HG03196 (cell line): ENCODE data around the gene SERPINI1.

Source experiments
- ATAC-seq: cut with Tn5 transposase; IDR thresholded peaks from one replicate; pipeline ENCODE4 v1.9.1; 2021; ENCODE audit not compliant: unreplicated experiment

Gene SERPINI1

DNA sequence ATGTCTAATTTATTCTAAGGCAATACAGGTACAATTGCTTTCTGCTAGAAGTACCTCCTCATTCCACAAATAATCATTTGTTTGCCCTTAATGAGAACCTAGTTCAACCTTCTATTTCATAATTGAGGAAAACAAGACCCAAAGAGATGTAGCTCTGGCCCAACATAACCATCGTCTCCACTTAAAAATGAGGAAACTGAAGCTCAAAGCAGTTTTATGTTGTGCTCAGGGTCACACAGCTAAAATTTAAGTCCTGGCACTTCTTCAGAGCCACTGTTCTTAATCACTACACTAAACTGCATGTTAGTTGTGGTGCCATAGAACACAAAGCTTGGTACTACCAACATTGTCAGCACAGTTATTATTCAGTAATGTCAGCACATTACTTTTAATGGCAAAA, 108.0 kb downstream of the SERPINI1 start:
- no peak for ATAC-seq

DNA sequence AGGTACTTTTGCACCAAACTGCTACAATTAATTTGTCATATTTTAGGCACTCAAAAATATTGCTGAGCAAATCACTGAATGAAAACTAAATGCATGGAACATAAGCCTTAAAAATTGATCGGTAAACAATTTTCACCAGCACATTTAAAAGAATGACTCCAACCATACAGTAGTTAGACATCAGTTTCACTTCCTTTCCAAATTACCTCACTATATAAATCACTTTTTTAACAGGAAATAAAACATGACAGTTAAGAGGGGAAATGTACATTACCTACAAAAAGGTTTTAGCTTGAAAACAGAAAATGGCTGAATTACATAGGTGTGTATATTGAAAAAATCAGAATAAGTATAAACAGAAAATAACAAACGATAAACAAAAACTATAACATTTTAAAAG, 108.4 kb downstream of the SERPINI1 start:
- ATAC-seq = no peak

- no peak for ATAC-seq
Measured at GRCh38 chr3:167844528-167844927, 109.0 kb downstream of the SERPINI1 start.

GRCh38 chr3:167851171-167851570, 115.7 kb downstream of the SERPINI1 start:
- no peak for ATAC-seq

DNA sequence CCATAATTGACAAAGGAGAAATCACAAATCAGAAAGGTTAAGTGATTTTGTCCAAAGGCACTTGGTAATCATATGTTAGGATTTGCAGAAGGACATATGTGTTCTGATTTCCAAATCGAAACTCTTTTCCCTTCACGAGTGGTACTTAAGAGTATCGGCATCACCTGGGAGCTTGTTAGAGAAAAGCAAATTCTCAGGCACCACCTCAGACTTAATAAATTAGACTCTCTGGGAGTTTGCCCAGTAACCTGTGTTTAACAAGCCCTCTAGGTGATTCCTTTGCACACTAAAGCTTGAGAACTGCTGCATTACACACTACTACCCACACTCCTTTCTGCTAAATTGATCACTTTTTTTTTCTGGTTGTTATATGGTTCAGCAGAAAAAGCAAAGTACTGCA, 116.2 kb downstream of the SERPINI1 start:
- ATAC-seq = no peak

DNA sequence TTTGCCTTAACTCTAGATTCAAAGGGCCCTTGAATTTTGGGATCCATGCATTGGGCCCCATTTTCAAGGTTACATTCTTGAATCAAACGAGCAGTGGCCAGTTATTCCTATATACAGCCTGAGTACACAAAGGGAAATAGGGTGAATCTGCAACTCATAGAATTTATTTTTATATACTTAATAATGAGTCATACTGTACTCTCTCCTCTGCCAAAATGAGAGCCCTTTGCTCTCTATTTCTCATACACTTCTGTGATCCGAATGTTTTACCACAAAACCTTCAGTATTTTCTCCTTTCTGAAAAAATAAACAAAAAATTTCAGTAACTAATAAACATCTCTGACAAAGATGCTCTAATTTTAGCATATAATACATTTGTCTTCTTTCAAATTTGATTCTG, 116.7 kb downstream of the SERPINI1 start:
- ATAC-seq = no peak

DNA sequence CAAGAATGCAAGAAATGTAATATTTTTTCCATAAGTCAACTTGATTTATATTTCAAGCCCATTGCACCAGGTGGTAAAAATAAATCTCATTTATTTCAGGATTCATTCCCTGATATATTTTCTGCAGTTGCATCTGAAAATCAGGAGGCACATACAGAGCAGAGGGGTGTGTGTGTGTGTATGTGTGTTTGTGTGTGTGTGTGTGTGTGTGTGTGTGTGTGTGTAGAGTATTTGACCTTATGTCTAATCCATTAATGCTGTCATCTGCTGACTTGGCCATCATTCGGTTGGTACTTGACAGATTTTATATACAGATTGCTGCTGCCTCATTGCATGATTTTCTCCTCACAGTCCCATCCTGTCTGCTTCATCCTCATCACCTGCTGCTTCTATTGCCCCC, 118.5 kb downstream of the SERPINI1 start:
- no peak for ATAC-seq

GRCh38 chr3:167854846-167855245, 119.3 kb downstream of the SERPINI1 start:
- ATAC-seq = no peak

GRCh38 chr3:167855306-167855705, 119.8 kb downstream of the SERPINI1 start:
- no peak for ATAC-seq

DNA sequence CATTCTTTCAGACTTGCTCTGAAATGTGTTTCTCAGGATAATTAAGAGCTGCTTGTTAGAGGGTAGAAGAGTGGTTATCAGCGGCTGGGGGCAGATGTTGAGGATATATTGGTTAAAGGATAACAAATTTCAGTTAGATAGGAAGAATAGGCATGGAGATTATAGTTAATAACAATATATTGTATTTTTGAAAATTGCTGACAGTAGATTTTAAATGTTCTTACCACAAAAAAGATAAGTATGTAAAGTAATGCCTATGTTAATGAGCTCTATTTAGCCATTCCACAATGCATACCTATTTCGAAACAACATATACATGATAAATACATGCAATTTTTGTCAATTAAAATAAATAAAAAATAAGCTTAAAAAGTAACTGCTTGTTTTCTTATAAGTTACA, 123.3 kb downstream of the SERPINI1 start:
- ATAC-seq = no peak

- no peak for ATAC-seq
Measured at GRCh38 chr3:167859610-167860009, 124.1 kb downstream of the SERPINI1 start.

DNA sequence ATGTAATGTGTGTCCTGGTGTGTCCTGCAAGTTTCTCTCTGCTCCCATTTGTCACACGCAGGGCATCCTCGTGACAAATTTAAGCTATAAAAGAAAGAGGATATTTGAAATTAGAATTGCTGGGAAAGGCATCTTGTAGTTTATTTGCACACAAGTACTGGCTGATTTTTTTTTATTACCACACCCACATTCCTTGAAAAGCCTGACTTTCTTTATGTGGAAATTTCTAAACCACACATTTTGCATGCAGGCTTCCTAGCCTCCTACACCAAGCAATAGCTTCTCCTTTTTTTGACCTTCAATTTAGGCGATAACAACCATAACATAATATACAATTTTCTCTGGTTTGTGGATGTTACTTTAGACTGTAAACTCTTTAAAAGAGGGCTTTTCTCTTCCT, 126.1 kb downstream of the SERPINI1 start:
- no peak for ATAC-seq

DNA sequence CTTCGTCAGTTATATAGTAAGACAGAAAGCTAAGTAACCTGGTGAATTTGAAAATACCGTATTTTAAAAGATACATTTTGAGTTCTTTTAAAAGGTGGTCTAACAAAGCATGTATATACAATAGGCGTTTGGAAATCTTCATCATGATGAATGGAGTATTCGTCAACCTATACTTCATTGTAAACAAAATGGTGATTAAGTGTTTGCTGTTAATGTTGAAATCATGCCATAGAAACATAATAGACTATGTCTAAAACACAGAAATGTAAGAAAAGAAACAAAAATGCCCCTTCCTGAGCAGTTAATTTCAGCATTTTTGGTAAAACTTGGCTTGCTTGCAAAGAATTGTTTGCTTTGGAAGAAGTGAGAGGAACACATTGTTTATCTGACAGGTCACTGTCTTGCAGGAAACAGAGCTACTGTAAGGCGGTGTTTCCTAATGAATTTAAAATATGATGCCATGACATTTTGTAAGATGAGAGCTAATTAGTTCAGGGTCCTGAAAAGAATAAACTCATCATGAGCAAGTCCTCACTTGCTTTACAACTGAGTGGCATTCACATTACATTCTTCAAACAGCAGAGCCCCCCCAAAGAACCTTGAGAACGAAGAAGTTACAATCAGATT, 126.7 kb downstream of the SERPINI1 start:
- ATAC-seq = no peak

DNA sequence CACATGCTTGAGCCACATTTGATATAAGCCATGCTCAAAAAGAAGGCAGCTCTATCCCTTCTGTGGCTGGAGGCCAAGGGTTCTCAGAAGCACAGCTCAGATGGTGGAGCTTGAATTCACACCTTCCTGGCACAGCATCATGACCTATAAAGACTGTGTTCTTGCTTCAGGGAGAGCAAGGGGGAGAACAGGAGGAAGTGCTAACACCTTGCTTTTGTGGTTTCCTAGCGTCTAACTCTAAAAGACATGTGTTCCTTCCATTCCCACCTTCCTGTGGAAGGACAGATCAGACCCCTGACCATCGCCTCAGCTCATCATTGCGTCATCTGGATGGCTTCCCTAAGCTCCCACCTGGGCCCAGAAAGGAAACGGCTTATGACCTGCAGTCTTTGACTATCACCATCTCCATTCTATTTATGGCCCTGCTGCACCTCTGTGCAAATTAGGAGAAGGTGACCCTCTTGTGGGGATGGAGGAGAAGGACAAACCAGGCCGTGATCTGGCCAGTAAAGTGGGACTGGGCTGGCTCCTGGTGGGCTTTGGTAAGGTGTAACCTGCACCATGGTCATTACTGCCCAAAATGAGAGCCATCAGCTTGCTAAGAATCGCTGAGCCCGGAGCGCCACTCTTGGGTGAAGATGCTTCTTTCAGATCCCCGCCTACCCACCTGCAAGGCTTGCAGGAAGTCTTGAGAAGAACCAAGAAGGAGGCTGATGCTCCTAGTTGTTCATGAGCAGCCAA, 128.5 kb downstream of the SERPINI1 start:
- no peak for ATAC-seq

DNA sequence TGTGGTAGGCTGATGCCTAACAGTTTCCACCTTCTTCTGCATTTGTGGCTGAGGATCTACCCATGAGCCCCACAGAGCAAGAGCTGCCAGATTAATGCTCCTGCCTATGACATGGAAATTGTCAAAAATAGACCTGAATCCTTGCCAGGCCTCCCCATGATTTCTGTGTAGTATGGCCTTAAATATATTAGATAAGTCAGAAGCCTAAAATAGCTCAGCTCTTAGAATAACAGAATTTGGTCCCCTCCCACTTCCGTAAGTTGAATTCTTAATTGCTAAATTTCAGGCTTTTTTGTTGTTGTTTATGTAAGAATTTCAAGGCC, 129.0 kb downstream of the SERPINI1 start:
- no peak for ATAC-seq

DNA sequence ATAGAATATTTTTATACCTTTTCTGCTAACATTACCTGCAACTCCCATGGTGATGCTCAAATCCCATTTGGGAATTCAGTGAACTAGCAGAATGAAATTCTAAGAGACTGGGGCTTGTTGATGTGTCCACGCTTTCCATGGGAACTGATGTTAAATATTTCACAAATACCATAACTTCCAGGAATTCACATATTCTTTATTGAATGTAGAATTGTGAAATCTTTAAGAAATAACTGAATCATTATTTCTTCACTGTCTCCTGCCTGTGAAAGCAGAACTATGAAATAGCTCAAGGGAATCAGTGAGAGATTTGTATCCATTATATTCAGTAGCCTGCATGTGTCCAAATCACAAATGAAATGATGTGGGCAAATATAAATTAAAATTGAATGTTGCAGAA, 130.8 kb downstream of the SERPINI1 start:
- ATAC-seq = no peak

DNA sequence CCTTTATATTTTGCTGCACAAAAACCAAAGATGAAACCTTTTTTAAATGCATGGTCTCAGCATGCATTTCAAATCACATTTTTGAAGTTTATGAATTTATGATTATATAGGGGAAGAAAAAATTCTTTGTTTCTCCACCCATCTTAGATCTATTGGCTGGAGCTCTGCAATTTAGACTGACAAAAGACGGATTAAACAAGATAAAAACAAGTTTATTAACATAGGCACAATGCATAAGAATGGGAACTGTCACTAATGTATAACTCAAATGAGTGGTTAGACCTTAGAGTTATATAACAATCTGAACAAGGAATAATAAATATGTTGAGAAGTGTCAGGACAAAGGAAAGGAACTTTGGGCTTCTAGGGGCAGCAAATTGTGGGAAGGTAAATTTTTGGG, 132.5 kb downstream of the SERPINI1 start:
- ATAC-seq = no peak

DNA sequence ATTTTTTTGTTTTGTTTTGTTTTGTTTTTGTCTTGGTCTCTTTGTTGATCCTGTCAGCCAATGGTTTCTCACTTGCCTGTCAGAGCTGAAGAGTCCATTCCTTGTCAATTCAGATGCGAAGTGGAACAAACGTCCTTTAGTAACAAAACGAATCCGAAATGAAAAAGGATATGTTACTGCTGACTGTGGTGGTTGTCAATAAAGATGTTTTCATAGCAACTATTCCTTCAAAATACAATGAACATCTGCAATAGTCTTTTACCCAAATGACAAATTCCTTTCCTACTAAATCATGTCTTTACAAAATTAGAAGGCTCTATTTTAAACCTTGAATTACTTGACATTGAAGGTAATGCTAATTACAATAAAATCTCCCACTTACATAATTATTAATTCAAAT, 134.7 kb downstream of the SERPINI1 start:
- ATAC-seq = no peak

- no peak for ATAC-seq
Measured at GRCh38 chr3:167870759-167871158, 135.2 kb downstream of the SERPINI1 start.

GRCh38 chr3:167872032-167872431, 136.5 kb downstream of the SERPINI1 start:
- no peak for ATAC-seq

DNA sequence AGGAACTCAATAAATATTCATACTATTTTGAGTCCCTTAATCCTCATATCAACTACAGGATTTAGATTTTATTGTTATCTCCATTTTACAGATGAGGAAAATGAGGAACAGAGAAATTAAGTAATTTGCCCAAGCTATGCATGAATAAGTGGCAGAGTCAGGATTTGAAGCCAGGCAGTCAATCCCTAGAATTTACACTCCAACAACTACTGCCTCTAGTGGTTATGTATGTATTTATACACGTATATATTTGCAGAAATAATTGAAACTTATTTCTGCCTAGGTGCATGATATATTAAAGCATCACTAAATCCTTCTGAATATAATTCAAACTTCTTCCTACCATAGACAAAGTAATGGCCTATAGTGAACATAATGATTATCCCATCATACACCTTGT, 137.4 kb downstream of the SERPINI1 start:
- ATAC-seq = no peak

GRCh38 chr3:167874671-167875372, 139.3 kb downstream of the SERPINI1 start:
- no peak for ATAC-seq
